ENCODE results near the gene KDM4E. TPM values are rescaled to one million over a fixed set of nuclear protein-coding genes. Genes with fewer than 3 reads are reported as not detected.
"Not testable (repeated sequence)": the region's sequence is repeated elsewhere in the genome, so short reads cannot be mapped to it uniquely, and the experiment has no call there.

Gene KDM4E
- total and polyA plus RNA-seq, 3 donors from 2014 or later: 0.16 to 0.19 (median 0.17) TPM

DNA sequence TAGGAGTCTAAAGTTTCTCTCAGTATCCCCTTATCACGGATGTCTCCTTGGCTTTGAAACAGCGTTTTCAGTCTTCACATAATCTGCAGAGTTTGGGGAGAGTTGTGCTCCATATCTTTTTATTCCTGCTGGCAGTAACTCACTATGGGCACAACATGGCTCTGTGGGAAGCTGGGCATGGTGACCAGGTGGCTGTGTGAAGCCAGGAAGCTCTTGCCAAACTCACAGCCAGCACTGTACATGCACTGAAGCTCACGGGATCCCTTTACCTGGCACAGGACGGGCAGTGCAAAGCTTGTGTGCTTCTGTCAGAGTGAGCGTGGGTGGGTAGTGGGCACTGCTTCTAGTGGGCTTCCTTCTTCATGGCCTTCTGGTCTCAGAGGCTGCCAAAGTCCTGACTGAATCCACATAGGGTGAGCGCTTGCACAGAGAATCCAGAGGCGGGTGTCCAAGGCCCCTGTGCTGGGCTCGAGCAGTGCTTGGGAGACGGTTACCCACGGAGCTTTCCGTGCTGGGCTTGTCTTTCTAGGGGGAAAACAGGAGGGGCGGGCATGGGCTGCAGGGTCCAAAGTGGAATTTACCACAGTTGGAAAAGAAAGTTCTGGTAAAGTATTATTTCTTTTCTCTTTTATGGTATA is 10.8 kb upstream of the KDM4E start:
- Histone ChIP-seq H3K9me3 (no peaks in the 10 kb centered on the region), H3K27ac (no peak overlapping the region), H3K36me3 (ENCODE audit: low read depth, missing control alignments) (no peaks in the 10 kb centered on the region), H3K4me3 (no peak overlapping the region), H3K27me3 (no peaks in the 10 kb centered on the region), H3K4me1 (no peaks in the 10 kb centered on the region)
- no peak for DNase-seq
- intact Hi-C loops (cut with DNase I; ENCODE audit: low total_unique reads): no loop called here
- TF ChIP-seq, protein P1, sequence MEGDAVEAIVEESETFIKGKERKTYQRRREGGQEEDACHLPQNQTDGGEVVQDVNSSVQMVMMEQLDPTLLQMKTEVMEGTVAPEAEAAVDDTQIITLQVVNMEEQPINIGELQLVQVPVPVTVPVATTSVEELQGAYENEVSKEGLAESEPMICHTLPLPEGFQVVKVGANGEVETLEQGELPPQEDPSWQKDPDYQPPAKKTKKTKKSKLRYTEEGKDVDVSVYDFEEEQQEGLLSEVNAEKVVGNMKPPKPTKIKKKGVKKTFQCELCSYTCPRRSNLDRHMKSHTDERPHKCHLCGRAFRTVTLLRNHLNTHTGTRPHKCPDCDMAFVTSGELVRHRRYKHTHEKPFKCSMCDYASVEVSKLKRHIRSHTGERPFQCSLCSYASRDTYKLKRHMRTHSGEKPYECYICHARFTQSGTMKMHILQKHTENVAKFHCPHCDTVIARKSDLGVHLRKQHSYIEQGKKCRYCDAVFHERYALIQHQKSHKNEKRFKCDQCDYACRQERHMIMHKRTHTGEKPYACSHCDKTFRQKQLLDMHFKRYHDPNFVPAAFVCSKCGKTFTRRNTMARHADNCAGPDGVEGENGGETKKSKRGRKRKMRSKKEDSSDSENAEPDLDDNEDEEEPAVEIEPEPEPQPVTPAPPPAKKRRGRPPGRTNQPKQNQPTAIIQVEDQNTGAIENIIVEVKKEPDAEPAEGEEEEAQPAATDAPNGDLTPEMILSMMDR (IDR thresholded peaks at IDR 0.05): no peak
- TF ChIP-seq POLR2A (IDR thresholded peaks at IDR 0.05): no peak
- 77 to 90% methylated on average over 9 to 12 of the region's 12 CpGs for WGBS, 2 donors

DNA sequence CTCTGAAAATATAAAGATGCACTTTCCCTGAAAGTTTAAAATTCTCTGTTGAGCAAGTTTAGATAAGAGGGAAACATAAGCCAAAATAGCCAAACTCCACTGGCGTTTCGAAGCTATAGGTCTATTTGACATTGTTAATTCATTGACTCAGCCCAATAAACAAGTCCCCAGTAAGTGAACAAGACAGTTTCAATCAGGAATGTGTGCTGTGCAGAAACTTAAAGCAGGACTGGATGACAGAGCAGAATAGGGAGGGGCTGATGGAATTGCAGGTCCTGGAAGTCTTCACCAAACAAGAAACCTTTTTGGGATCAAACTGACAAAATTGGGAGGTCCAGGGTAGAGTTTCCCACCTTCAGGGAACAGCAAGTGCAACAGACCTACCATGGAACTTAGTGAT is 8.9 kb upstream of the KDM4E start:
- intact Hi-C loops (cut with DNase I; ENCODE audit: low total_unique reads): no loop called here
- Histone ChIP-seq H3K27ac (no peak overlapping the region), H3K4me3 (no peak overlapping the region), H3K9me3 (no peaks in the 10 kb centered on the region), H3K4me1 (no peaks in the 10 kb centered on the region), H3K36me3 (ENCODE audit: low read depth, missing control alignments) (no peaks in the 10 kb centered on the region), H3K27me3 (no peaks in the 10 kb centered on the region)
- DNase-seq: no peak
- 55 to 68% methylated on average over 2 of the region's 2 CpGs for WGBS, 2 donors
- no peak for TF ChIP-seq POLR2A (IDR thresholded peaks at IDR 0.05)
- TF ChIP-seq, protein P1 (IDR thresholded peaks at IDR 0.05): no peak

DNA sequence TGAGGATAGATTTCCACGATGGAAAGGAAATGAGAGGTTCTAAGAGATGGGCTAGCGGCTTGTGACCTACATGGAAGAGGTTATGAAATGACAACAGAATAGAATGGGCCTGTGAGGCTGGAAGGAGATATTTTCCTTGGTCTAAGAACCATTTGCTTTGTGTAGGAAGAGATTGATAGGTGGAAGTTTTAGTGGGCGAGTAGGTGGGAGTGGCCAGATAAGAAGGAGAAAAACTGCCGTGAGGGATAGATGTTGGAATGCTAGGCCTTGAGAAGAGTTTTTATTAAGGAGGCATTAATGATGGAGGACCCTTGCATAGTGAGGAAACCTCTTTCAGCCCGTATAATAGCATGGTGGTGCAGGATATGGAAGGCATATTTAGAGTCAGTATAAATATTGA is 3.6 kb upstream of the KDM4E start:
- intact Hi-C loops (cut with DNase I; ENCODE audit: low total_unique reads); H3K27ac ChIP-seq: not testable (repeated sequence)
- 72 to 78% methylated on average over 5 of the region's 5 CpGs for WGBS, 2 donors

DNA sequence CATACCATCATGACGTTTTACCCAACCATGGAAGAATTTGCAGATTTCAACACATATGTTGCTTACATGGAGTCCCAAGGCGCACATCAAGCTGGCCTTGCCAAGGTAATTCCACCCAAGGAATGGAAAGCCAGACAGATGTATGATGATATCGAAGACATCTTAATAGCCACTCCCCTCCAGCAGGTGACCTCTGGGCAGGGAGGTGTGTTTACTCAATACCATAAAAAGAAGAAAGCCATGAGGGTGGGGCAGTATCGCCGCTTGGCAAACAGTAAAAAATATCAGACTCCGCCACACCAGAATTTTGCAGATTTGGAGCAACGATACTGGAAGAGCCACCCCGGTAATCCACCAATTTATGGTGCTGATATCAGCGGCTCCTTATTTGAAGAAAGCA is 536 bp downstream of the KDM4E start:
- H3K36me3 ChIP-seq (ENCODE audit: low read depth, missing control alignments); intact Hi-C loops (cut with DNase I; ENCODE audit: low total_unique reads); H3K4me1 ChIP-seq; H3K27ac ChIP-seq; H3K9me3 ChIP-seq; H3K27me3 ChIP-seq; DNase-seq; H3K4me3 ChIP-seq: not testable (repeated sequence)
- WGBS, 2 donors: 94 to 95% methylated on average over 7 to 9 of the region's 9 CpGs

More for the DNA sequence above, 3.6 kb upstream of the KDM4E start:
- H3K4me3 ChIP-seq; H3K4me1 ChIP-seq; H3K27me3 ChIP-seq; H3K9me3 ChIP-seq; DNase-seq; H3K36me3 ChIP-seq (ENCODE audit: low read depth, missing control alignments): not testable (repeated sequence)

DNA sequence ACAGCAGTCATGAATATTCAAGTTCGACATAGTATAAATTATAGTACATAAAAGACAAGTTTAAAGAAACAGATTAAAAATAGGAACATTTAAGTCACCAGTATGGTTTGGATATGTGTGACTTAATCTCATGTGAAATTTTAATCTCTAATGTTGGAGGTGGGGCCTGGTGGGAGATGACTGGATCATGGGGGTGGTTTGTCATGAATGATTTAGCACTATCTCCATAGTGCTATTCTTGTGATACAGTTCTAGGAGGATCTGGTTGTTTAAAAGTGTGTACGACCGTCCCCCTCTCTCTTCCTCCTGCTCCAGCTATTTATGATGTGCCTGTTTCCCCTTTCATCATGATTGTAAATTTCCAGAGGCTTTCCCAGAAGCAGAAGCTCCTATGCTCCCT is 3.3 kb downstream of the KDM4E start:
- intact Hi-C loops (cut with DNase I; ENCODE audit: low total_unique reads): no loop called here
- H3K36me3 ChIP-seq (ENCODE audit: low read depth, missing control alignments): no peaks in the 10 kb centered on the region
- H3K27ac ChIP-seq: no peak overlapping the region
- no peak for DNase-seq
- TF ChIP-seq, protein P1 (IDR thresholded peaks at IDR 0.05): no peak
- TF ChIP-seq POLR2A (IDR thresholded peaks at IDR 0.05): no peak
- no peaks in the 10 kb centered on the region for H3K4me1 ChIP-seq
- no peaks in the 10 kb centered on the region for H3K9me3 ChIP-seq
- H3K27me3 ChIP-seq: no peaks in the 10 kb centered on the region
- WGBS, 2 donors: 75 to 76% methylated on average over 3 of the region's 3 CpGs
- H3K4me3 ChIP-seq: no peak overlapping the region

DNA sequence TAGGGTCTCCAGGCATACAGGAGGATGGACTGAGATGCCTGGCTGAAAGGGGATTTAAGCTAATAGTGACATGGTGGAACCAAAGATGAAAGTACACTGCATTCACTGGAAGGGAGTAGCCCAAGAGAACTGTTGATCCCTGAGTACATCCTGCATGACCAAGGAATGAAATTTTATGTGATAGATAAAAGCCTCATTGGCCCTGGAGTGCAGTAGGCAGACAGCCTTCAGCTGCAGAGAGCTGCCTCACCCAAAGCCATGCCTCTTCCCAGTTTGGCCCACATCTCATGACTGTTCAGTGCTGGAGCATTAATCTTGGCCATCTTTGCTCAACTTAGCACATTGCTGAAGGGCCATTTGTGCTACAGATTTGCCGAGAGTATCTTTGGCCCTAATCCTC is 8.0 kb downstream of the KDM4E start:
- H3K27ac ChIP-seq: no peak overlapping the region
- H3K27me3 ChIP-seq: no peaks in the 10 kb centered on the region
- H3K4me1 ChIP-seq: no peaks in the 10 kb centered on the region
- WGBS, 2 donors: 75 to 86% methylated on average over 1 of the region's 1 CpG
- no peaks in the 10 kb centered on the region for H3K36me3 ChIP-seq (ENCODE audit: low read depth, missing control alignments)
- no peaks in the 10 kb centered on the region for H3K9me3 ChIP-seq
- no peak overlapping the region for H3K4me3 ChIP-seq
- no peak for DNase-seq
- no peak for TF ChIP-seq POLR2A (IDR thresholded peaks at IDR 0.05)
- TF ChIP-seq, protein P1 (IDR thresholded peaks at IDR 0.05): no peak
- intact Hi-C loops (cut with DNase I; ENCODE audit: low total_unique reads): no loop called here
